ENCODE measurements around the gene IL15. TPM values are rescaled to one million over a fixed set of nuclear protein-coding genes. Genes with fewer than 3 reads are reported as not detected.

The IL15 gene
- total RNA-seq, 1 experiment from 2014 or later: 2.6 TPM

DNA sequence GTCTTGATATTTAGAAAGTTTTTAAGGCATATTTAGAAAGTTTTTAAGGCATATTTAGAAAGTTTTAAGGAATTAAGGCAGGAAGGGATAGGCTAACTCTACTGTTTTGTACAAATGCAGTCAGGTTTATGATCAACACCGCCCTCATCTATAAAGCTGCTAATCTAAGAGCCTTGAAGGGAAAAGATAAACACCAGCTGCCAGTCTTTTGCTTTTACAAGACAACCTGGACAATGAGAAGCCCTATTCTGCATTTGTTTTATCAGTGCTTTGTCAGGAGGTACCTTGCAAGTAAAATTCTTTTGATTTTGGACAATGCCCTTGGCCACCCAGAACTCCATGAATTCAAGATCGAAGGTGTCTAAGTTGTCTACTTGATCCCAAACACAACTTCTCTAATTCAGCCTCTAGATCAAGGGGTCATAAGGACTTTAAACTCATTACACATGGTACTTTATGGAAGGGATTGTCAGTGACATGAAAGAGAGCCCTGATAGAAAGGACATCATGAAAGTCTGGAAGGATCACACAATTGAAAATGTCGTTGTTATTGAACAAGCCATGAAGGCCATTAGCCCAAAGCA lies 39.8 kb downstream of the IL15 start:
- CTCF ChIA-PET: interaction anchor here (1.5 kb wide), 1 partner anchor 27 kb away, joined by 3 read pairs; no protein-coding TSS in a partner anchor
- no peaks in the 10 kb centered on the region for H3K27me3 Mint-ChIP-seq (ENCODE audit: low read depth)

DNA sequence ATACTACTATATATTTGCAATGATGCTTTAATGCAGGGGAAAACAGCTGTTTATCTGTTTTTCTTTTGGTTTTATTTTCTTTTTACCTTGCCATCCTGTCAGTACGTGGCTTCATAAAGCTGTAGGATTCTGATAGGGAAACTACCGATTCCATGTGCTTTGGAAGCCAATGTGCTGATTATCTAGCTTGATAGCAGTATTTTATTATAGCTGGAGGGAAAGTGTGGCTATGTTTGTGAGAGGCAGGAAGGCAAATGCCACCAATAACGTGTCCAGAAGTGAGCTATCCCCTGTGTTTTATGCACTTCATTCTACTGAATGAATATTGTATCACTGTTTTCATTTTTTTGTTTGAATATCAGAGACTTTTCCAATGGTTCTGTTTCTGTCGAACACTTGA lies 43.7 kb downstream of the IL15 start:
- Mint-ChIP-seq H3K4me1 (peaks cover 4% of the 10 kb centered on the region), H3K27me3 (ENCODE audit: low read depth) (no peaks in the 10 kb centered on the region), H3K4me3 (no peak overlapping the region), H3K36me3 (no peaks in the 10 kb centered on the region), H3K27ac (no peak overlapping the region), H3K9me3 (no peaks in the 10 kb centered on the region)
- ATAC-seq: no peak
- ChIA-PET CTCF (interaction anchor here (0.7 kb wide), 1 partner anchor 31 kb away, joined by 3 read pairs; no protein-coding TSS in a partner anchor), POLR2A (no interaction called here)
- no peak for DNase-seq (ENCODE audit: low spot score)
- TF ChIP-seq, protein P1, sequence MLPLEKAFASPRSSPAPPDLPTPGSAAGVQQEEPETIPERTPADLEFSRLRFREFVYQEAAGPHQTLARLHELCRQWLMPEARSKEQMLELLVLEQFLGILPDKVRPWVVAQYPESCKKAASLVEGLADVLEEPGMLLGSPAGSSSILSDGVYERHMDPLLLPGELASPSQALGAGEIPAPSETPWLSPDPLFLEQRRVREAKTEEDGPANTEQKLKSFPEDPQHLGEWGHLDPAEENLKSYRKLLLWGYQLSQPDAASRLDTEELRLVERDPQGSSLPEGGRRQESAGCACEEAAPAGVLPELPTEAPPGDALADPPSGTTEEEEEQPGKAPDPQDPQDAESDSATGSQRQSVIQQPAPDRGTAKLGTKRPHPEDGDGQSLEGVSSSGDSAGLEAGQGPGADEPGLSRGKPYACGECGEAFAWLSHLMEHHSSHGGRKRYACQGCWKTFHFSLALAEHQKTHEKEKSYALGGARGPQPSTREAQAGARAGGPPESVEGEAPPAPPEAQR (CRISPR knock-in tag; IDR thresholded peaks at IDR 0.05): no peak
- no peak for TF ChIP-seq ZNF671 (CRISPR knock-in tag; IDR thresholded peaks at IDR 0.05)
- TF ChIP-seq, protein P2, sequence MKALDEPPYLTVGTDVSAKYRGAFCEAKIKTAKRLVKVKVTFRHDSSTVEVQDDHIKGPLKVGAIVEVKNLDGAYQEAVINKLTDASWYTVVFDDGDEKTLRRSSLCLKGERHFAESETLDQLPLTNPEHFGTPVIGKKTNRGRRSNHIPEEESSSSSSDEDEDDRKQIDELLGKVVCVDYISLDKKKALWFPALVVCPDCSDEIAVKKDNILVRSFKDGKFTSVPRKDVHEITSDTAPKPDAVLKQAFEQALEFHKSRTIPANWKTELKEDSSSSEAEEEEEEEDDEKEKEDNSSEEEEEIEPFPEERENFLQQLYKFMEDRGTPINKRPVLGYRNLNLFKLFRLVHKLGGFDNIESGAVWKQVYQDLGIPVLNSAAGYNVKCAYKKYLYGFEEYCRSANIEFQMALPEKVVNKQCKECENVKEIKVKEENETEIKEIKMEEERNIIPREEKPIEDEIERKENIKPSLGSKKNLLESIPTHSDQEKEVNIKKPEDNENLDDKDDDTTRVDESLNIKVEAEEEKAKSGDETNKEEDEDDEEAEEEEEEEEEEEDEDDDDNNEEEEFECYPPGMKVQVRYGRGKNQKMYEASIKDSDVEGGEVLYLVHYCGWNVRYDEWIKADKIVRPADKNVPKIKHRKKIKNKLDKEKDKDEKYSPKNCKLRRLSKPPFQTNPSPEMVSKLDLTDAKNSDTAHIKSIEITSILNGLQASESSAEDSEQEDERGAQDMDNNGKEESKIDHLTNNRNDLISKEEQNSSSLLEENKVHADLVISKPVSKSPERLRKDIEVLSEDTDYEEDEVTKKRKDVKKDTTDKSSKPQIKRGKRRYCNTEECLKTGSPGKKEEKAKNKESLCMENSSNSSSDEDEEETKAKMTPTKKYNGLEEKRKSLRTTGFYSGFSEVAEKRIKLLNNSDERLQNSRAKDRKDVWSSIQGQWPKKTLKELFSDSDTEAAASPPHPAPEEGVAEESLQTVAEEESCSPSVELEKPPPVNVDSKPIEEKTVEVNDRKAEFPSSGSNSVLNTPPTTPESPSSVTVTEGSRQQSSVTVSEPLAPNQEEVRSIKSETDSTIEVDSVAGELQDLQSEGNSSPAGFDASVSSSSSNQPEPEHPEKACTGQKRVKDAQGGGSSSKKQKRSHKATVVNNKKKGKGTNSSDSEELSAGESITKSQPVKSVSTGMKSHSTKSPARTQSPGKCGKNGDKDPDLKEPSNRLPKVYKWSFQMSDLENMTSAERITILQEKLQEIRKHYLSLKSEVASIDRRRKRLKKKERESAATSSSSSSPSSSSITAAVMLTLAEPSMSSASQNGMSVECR (CRISPR knock-in tag; IDR thresholded peaks at IDR 0.05; ENCODE audit: borderline replicate concordance): no peak
- TF ChIP-seq TEAD1 (CRISPR knock-in tag; IDR thresholded peaks at IDR 0.05): no peak
- TF ChIP-seq JAZF1 (CRISPR knock-in tag; IDR thresholded peaks at IDR 0.05): no peak
- TF ChIP-seq, protein P3, sequence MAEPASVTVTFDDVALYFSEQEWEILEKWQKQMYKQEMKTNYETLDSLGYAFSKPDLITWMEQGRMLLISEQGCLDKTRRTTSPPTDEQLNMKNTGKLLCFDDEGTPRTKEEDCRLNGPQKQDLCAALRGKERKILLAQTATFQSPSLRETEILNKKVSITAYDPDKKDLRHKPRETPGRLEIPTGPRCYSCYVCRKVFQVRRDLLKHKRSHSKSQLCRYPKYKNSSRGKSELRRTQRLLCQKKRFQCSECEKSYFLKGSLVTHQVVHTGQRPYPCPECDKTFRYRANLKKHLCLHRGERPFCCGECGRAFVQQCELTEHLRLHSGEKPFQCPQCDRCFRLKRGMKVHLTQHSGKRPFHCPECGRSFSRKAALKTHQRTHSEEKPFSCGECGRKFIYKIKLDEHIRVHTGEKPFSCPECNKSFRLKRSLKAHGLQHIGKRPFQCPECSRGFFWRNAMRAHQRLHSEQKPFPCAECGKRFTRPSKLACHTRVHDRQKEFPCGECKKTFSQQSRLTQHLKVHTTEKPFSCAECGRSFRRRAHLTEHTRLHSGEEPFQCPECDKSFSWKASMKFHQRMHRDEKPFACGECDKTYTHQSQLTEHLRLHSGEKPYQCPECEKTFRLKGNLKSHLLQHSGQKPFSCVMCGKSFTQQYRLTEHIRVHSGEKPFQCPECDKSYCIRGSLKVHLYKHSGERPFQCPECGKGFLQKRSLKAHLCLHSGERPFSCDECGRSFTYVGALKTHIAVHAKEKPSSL (CRISPR knock-in tag; conservative IDR thresholded peaks at IDR 0.05): no peak
- TF ChIP-seq, protein P4, sequence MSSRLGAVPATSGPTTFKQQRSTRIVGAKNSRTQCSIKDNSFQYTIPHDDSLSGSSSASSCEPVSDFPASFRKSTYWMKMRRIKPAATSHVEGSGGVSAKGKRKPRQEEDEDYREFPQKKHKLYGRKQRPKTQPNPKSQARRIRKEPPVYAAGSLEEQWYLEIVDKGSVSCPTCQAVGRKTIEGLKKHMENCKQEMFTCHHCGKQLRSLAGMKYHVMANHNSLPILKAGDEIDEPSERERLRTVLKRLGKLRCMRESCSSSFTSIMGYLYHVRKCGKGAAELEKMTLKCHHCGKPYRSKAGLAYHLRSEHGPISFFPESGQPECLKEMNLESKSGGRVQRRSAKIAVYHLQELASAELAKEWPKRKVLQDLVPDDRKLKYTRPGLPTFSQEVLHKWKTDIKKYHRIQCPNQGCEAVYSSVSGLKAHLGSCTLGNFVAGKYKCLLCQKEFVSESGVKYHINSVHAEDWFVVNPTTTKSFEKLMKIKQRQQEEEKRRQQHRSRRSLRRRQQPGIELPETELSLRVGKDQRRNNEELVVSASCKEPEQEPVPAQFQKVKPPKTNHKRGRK (CRISPR knock-in tag; IDR thresholded peaks at IDR 0.05; ENCODE audit: borderline replicate concordance): no peak
- no peak for TF ChIP-seq JUN (CRISPR knock-in tag; IDR thresholded peaks at IDR 0.05)
- TF ChIP-seq, protein P5, sequence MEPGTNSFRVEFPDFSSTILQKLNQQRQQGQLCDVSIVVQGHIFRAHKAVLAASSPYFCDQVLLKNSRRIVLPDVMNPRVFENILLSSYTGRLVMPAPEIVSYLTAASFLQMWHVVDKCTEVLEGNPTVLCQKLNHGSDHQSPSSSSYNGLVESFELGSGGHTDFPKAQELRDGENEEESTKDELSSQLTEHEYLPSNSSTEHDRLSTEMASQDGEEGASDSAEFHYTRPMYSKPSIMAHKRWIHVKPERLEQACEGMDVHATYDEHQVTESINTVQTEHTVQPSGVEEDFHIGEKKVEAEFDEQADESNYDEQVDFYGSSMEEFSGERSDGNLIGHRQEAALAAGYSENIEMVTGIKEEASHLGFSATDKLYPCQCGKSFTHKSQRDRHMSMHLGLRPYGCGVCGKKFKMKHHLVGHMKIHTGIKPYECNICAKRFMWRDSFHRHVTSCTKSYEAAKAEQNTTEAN (CRISPR knock-in tag; IDR thresholded peaks at IDR 0.05): no peak
- TF ChIP-seq SP1 (CRISPR knock-in tag; conservative IDR thresholded peaks at IDR 0.05): no peak
- no peak for TF ChIP-seq ZNF423 (CRISPR knock-in tag; IDR thresholded peaks at IDR 0.05)
- no peak for TF ChIP-seq OVOL2 (CRISPR knock-in tag; IDR thresholded peaks at IDR 0.05; ENCODE audit: borderline replicate concordance)

More for the DNA sequence above, 39.8 kb downstream of the IL15 start:
- Mint-ChIP-seq H3K27ac (no peak overlapping the region), H3K4me3 (no peak overlapping the region), H3K36me3 (no peaks in the 10 kb centered on the region), H3K9me3 (no peaks in the 10 kb centered on the region), H3K4me1 (peaks cover 7% of the 10 kb centered on the region)
- DNase-seq (ENCODE audit: low spot score): no peak
- ATAC-seq: no peak
- TF ChIP-seq, protein P6, sequence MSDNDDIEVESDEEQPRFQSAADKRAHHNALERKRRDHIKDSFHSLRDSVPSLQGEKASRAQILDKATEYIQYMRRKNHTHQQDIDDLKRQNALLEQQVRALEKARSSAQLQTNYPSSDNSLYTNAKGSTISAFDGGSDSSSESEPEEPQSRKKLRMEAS (CRISPR knock-in tag; IDR thresholded peaks at IDR 0.05): no peak
- no peak for TF ChIP-seq IRF2 (CRISPR knock-in tag; IDR thresholded peaks at IDR 0.05; ENCODE audit: borderline replicate concordance, low read depth)
- no peak for TF ChIP-seq KAT7 (CRISPR knock-in tag; IDR thresholded peaks at IDR 0.05; ENCODE audit: borderline replicate concordance)
- TF ChIP-seq, protein P7, sequence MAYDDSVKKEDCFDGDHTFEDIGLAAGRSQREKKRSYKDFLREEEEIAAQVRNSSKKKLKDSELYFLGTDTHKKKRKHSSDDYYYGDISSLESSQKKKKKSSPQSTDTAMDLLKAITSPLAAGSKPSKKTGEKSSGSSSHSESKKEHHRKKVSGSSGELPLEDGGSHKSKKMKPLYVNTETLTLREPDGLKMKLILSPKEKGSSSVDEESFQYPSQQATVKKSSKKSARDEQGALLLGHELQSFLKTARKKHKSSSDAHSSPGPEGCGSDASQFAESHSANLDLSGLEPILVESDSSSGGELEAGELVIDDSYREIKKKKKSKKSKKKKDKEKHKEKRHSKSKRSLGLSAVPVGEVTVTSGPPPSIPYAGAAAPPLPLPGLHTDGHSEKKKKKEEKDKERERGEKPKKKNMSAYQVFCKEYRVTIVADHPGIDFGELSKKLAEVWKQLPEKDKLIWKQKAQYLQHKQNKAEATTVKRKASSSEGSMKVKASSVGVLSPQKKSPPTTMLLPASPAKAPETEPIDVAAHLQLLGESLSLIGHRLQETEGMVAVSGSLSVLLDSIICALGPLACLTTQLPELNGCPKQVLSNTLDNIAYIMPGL (CRISPR knock-in tag; IDR thresholded peaks at IDR 0.05): no peak
- no peak for TF ChIP-seq ZNF317 (CRISPR knock-in tag; IDR thresholded peaks at IDR 0.05; ENCODE audit: borderline replicate concordance, low read depth)
- TF ChIP-seq CBFB (CRISPR knock-in tag; IDR thresholded peaks at IDR 0.05; ENCODE audit: low read depth): no peak
- TF ChIP-seq TEAD1 (CRISPR knock-in tag; IDR thresholded peaks at IDR 0.05): no peak
- TF ChIP-seq, protein P8, sequence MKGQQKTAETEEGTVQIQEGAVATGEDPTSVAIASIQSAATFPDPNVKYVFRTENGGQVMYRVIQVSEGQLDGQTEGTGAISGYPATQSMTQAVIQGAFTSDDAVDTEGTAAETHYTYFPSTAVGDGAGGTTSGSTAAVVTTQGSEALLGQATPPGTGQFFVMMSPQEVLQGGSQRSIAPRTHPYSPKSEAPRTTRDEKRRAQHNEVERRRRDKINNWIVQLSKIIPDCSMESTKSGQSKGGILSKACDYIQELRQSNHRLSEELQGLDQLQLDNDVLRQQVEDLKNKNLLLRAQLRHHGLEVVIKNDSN (CRISPR knock-in tag; IDR thresholded peaks at IDR 0.05): no peak
- TF ChIP-seq ZBTB21 (CRISPR knock-in tag; IDR thresholded peaks at IDR 0.05; ENCODE audit: borderline replicate concordance): no peak
- TF ChIP-seq NFYB (CRISPR knock-in tag; conservative IDR thresholded peaks at IDR 0.05; ENCODE audit: low read depth): no peak
- no peak for TF ChIP-seq NR3C1 (CRISPR knock-in tag; conservative IDR thresholded peaks at IDR 0.05; ENCODE audit: low read depth)
- POLR2A ChIA-PET: no interaction called here
